ENCODE results near the gene ATP7A.
"Not testable (repeated sequence)": the region's sequence is repeated elsewhere in the genome, so short reads cannot be mapped to it uniquely, and the experiment has no call there.

Gene ATP7A

DNA sequence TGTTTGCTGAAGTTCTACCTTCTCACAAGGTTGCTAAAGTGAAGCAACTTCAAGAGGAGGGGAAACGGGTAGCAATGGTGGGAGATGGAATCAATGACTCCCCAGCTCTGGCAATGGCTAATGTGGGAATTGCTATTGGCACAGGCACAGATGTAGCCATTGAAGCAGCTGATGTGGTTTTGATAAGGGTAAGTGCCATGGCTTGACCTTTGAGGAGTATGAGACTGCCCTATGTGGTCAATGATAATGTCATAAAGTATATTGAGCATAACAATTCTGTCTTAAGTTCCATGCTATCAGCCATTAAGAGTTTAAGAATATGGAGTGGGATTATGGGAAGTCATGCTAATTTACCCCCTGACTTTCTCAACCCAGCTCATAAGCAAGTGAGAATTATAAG lies 132.1 kb downstream of the ATP7A start:
- no peak for DNase-seq

DNA sequence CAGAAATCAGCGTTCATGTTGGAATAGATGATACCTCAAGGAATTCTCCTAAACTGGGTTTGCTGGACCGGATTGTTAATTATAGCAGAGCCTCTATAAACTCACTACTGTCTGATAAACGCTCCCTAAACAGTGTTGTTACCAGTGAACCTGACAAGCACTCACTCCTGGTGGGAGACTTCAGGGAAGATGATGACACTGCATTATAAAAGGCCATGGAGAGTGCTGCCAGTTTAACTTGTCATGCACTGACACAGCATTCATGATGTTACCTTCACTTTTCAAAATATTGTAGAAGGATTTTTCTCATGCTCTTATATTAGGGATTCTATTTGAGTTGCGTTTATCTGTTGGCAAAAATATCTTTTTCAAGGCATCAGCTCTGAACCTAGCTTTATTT lies 135.9 kb downstream of the ATP7A start:
- DNase-seq = no peak

DNA sequence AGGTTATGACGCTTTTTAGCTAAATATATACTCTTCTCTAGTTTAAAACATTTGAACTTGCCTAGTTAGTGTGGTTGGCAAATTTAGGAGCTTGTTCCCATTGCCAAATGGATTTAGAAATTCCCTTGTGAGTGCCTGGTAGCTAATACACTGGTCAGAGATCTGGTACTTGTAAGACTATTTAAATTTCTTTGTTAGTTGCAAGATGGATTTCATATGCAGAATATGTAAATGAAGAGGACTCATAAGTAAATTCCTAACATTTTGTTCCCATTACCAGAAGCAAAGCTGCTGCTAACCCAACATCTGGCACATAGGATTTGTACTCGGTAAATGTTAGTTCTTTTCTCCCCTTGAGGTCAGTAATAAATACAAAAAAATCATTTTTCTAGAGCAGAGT lies 137.6 kb downstream of the ATP7A start:
- DNase-seq = no peak

- DNase-seq = no peak
Observed at GRCh38 chrX:78063687-78064086, 153.2 kb downstream of the ATP7A start.

DNA sequence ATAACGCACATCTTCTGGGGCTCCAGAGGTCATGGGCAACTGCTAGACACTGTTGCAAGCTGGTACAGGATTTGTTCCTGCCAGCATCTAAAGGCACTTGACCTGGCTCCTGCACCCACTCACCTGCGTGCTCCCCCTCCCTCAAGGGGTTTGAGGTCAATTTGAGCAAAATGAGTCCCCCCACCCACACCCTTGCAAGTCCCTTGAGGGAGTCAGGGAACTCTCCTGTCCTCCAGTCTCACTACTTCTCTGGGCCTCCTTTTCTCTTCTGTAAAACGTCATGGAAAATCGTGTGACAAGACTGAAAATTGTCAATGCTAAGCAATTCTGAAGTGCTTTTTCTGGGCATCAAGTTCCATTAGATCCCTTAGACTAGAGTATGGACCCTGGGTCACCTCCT lies 153.7 kb downstream of the ATP7A start:
- no peak for DNase-seq

DNA sequence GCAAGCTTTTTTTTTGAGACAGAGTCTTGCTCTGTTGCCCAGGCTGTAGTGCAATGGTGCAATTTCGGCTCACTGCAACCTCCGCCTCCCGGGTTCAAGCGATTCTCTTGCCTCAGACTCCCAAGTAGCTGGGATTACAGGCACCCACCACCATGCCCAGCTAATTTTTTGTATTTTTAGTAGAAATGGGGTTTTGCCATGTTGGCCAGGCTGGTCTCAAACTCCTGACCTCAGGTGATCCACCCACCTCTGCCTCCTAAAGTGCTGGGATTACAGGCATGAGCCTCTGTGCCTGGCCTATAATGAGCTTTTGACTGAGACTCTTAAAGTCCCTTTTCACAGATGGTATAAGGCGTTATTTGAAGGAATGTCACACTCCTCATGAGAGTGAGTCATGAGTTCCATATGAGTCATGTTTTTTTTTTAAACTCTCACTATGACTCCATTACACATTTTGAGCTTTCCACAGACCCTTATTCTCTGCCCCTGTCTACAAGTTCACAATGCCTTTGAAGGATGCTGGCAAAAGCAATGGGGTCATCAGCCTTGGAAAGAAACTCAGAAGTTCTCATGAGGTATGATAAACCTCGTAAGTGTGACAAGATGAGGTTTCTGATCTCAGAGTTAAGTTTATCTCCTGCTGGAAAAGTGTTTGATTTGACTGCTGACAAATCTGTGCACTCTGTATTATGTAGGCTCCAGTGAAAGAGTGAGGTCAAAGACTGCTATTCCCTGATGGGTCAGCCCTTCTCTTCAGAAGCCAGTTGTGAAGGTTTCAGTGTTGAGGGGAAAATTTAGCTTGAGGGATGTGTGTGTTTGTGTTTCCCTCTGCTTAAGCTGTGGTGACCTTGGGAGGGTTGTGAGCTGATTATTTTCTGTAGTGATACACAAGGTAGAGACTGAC lies 154.5 kb downstream of the ATP7A start:
- not testable (repeated sequence) for DNase-seq

GRCh38 chrX:78066110-78066509 lies 155.6 kb downstream of the ATP7A start:
- DNase-seq = no peak

- no peak for DNase-seq
Observed at GRCh38 chrX:78071331-78071730, 160.8 kb downstream of the ATP7A start.

GRCh38 chrX:78073147-78074077 lies 162.9 kb downstream of the ATP7A start:
- DNase-seq = not testable (repeated sequence)

DNA sequence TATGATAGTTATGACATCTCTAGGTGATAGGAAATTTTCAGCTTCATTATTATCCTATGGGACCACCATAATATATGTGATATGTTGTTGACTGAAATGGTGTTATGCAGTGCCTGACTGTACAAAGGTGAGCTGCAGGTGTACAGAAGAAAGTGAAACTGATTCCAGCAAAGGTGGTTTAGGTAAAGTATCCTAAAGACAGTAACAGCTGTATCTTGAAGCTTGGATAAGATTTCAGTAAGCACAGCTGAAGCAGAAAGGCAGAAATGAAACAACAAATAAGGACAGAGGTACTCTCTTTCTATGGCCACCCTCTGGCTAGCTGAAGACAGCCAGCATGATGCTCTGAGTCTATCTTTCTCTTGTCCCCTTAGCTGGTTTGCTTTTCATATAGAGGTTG lies 163.6 kb downstream of the ATP7A start:
- DNase-seq = peak; percentile 3

- no peak for DNase-seq
Observed at GRCh38 chrX:78075787-78076389, 165.4 kb downstream of the ATP7A start.

- DNase-seq = not testable (repeated sequence)
Observed at GRCh38 chrX:78081413-78081812, 170.9 kb downstream of the ATP7A start.

DNA sequence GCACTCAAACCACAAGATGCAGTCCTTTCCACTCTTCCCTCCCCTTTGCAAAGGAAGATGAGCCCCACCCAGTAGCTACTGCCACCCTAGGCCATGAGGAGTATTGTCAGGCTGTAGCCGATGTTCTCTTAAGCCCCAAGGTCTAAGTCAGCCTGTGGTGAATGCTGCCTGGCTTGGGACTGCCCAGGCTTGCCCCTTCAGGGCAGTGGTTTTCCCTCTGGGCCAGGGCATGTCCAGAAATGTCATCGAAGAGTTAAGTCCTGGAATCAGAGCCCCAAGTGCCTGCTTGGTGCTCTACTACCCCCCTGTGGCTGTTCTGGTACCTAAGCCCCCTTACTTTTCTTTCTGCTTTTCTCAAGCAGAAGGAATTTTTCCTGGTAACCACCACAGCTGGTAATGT lies 181.8 kb downstream of the ATP7A start:
- DNase-seq = peak; percentile 16

DNA sequence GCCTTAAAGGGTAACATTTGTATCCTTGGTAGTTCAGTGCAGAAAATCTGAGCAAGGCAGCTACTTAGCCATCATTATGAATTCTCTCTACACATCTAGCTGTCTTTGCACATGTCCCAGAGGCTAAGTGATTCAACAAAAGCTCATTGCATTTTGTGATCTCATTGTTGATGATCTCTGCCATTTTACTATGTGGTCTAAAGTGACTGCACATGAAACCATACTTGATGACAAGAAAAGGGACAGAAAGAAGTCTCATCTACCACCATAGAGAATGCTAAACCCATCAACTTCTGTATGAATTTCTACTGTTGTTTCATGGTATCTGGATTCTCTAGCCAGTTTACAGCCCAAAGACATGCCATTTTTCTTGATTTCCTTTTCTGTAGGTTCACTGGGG lies 187.6 kb downstream of the ATP7A start:
- DNase-seq = no peak
